GM19463 (cell line): ENCODE results near the gene PKIB.
"Not testable (repeated sequence)": the region's sequence is repeated elsewhere in the genome, so short reads cannot be mapped to it uniquely, and the experiment has no call there.

Experiments
- ATAC-seq: cut with Tn5 transposase; IDR thresholded peaks from one replicate; pipeline ENCODE4 v1.9.1; 2021; ENCODE audit warnings: mild to moderate bottlenecking, moderate library complexity; ENCODE audit not compliant: unreplicated experiment

The PKIB gene

GRCh38 chr6:122620428-122620827 is 10.2 kb downstream of the PKIB start:
- no peak for ATAC-seq

- no peak for ATAC-seq
Observed at GRCh38 chr6:122620902-122621301, 10.7 kb downstream of the PKIB start.

GRCh38 chr6:122621638-122622037 is 11.4 kb downstream of the PKIB start:
- no peak for ATAC-seq

- no peak for ATAC-seq
Observed at GRCh38 chr6:122622479-122622878, 12.3 kb downstream of the PKIB start.

- ATAC-seq, result no peak
Observed at GRCh38 chr6:122623279-122623678, 13.1 kb downstream of the PKIB start.

GRCh38 chr6:122624853-122625252 is 14.6 kb downstream of the PKIB start:
- no peak for ATAC-seq

GRCh38 chr6:122628714-122629113 is 18.5 kb downstream of the PKIB start:
- ATAC-seq, result no peak

- no peak for ATAC-seq
Observed at GRCh38 chr6:122631571-122632249, 21.5 kb downstream of the PKIB start.

- ATAC-seq, result no peak
Observed at GRCh38 chr6:122640366-122640765, 30.2 kb downstream of the PKIB start.

GRCh38 chr6:122641819-122642218 is 31.6 kb downstream of the PKIB start:
- no peak for ATAC-seq

GRCh38 chr6:122642604-122643003 is 32.4 kb downstream of the PKIB start:
- ATAC-seq, result not testable (repeated sequence)

- no peak for ATAC-seq
Observed at GRCh38 chr6:122645256-122645655, 35.1 kb downstream of the PKIB start.

- ATAC-seq, result no peak
Observed at GRCh38 chr6:122647765-122648164, 37.6 kb downstream of the PKIB start.

GRCh38 chr6:122648726-122649125 is 38.5 kb downstream of the PKIB start:
- no peak for ATAC-seq

GRCh38 chr6:122649701-122650100 is 39.5 kb downstream of the PKIB start:
- ATAC-seq, result no peak

GRCh38 chr6:122650403-122650802 is 40.2 kb downstream of the PKIB start:
- ATAC-seq, result no peak

- no peak for ATAC-seq
Observed at GRCh38 chr6:122651031-122651430, 40.8 kb downstream of the PKIB start.

GRCh38 chr6:122651604-122652003 is 41.4 kb downstream of the PKIB start:
- no peak for ATAC-seq

- no peak for ATAC-seq
Observed at GRCh38 chr6:122652431-122652830, 42.2 kb downstream of the PKIB start.

GRCh38 chr6:122653094-122653493 is 42.9 kb downstream of the PKIB start:
- no peak for ATAC-seq

- no peak for ATAC-seq
Observed at GRCh38 chr6:122654012-122654411, 43.8 kb downstream of the PKIB start.

- ATAC-seq, result no peak
Observed at GRCh38 chr6:122657601-122658000, 47.4 kb downstream of the PKIB start.

GRCh38 chr6:122660296-122660695 is 50.1 kb downstream of the PKIB start:
- ATAC-seq, result no peak
